GM19035 (cell line): ENCODE results near the gene LYPD6.

ENCODE experiments used
- ATAC-seq: cut with Tn5 transposase; IDR thresholded peaks from one replicate; pipeline ENCODE4 v1.9.1; 2021; ENCODE audit not compliant: unreplicated experiment

LYPD6 gene

DNA sequence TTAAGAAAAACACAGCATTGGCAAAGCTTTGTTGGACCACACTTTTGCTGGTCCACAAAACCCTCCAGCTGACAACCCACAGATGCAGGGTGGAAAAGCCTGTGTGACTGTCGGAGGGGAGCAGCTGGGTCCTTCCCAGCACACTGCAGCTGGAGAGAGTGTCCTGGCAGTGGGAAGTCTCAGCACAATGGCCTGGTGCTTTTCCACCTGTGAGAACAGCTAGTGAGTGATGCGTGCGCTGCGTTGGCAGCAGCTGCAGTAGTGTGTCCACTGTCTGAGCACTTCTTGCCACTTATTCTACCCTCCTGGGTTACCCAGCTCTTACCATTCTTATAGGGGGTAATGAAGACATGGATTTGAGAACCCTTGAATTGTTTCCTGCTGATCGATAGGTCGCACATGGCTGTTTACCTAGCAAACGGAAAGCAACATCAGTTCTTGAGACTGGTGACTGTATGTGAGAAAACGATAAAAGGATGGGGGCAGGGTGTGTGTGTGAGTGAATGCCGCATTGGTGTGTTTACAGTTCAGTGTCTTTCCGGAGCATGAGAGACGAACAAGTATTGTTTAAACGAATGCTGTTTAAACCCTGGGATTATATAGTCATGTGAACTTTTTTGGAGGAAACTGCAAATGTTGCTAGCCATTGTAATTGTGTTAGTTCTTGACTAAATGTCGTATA lies 69.7 kb downstream of the LYPD6 start:
- no peak for ATAC-seq

DNA sequence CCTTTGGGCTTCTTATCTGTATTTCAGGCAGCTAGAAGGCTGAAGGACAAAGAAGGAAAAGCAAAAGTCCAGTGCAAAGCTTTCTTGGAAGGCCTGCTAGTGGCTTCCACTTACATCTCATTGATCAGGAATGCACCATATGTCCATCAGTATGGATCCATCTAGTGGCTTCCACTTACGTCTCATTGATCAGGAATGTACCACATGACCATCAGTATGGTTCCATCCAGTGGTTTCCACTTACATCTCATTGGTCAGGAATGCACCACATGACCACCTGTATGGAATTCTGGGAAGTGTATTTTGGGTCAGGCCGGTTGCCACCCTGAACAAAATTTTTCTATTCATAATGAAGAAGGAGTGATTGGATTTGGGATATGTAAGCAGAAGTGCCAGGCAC lies 70.6 kb downstream of the LYPD6 start:
- no peak for ATAC-seq

GRCh38 chr2:149409506-149409905 lies 79.1 kb downstream of the LYPD6 start:
- no peak for ATAC-seq

DNA sequence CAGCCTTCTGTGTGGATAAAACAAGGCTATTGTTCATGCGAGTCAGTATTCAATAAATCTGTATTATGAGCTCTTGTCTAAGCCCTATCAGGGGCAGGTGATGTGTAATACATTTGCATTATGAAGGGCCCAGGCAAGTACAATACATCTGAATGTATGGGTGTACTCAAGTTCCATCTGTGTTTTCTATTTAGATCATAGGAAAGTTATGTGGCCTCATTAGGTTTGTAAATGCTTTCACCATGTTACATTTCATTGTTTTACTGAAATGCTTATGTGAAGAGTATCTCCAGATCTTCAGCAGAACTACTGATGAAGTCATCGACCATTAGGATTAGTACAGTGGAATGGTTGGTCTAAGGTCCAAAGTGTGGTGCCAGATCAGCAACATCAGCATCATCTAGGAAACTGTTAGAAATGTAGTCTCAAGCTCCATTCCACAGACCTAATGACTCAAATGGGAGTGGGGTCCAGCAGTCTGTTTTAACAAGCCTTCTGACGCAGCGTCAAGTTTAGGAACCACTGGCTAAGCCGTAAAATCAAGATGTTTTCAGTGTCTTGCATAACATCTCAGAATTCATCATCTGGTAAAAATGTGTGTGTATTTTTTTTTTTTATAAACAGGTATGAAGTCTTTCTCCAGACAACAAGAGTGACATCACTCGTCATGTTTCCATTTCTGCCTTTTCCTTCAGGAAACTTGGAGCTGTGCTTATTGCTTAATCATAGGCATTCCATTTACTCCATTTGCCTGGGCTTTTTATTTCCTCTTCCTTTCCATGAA lies 80.5 kb downstream of the LYPD6 start:
- ATAC-seq, result no peak

- no peak for ATAC-seq
Measured at GRCh38 chr2:149413487-149413886, 83.1 kb downstream of the LYPD6 start.

- no peak for ATAC-seq
Measured at GRCh38 chr2:149415086-149415485, 84.7 kb downstream of the LYPD6 start.

DNA sequence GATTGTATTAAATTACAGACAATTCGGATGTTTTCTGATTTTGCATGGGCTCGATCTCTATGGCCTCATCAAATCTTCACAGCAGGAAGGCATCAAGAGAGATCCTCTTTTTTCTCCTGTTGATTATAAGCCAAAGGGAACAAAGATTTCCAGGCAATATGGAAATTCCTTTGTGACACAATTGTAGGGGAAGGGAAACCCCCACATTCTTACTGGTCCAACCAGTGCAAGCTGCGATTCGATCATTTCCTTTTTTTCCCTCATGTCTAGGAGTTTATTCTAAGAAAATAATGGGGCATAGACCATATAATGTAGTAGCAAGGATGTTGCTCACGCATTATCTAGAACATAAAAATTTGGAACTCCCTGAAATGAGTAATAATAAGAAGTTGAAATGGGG lies 87.7 kb downstream of the LYPD6 start:
- ATAC-seq, result no peak

GRCh38 chr2:149420053-149420963 lies 89.9 kb downstream of the LYPD6 start:
- ATAC-seq, result no peak

GRCh38 chr2:149421791-149422190 lies 91.4 kb downstream of the LYPD6 start:
- ATAC-seq, result no peak

GRCh38 chr2:149422337-149422990 lies 92.1 kb downstream of the LYPD6 start:
- ATAC-seq, result no peak

DNA sequence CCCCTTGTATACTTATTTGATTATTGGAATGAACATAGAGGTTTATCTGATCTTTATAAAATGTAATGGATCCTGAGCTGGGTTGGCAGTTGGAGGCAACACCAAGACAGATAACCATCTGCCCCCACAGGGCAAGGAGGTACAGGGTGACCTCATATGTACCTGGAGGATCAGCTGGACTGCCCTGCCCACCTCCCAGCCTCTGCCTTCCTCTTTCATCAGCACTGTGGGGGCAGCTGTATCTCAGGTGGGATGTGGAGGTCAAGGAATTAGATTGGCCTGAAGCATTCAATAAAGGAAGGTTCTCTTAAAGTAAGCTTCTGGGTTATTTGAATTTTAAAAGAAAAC lies 92.6 kb downstream of the LYPD6 start:
- no peak for ATAC-seq

DNA sequence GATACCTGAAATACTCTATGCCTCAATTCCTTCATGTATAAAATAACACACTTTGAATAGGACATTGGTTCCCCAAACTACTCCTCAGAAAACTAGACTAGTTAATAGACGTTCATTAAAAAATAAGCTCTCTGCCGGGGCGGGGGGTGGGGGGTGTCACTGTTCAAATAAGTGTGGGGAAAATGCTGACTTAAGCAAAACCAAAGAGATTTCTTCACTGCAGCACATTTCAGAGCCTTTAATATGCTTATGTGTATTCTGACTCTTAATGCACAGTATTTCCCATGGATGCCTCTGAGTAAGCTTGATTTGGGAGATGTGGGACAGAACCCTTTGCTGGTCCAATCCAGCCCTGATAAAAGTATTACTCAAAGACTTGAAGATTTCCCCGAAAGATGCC lies 93.2 kb downstream of the LYPD6 start:
- ATAC-seq, result no peak

DNA sequence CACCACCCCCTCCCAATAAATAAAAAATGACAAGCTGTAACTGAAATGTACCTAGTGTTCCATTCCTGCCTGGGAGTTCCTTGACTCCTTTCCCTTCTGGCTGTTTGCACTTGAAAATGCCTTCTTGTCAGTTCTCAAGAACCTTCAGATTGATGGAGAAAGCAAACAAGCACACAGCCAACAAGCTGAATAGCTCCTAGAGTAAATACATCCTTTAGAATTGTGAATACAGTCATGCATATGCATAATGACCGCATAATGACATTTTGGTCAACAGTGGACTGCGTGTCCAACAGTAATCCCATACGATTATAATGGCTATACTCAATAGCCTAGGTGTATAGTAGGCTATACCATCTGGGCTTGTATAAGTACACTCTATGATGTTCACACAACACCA lies 97.0 kb downstream of the LYPD6 start:
- no peak for ATAC-seq

DNA sequence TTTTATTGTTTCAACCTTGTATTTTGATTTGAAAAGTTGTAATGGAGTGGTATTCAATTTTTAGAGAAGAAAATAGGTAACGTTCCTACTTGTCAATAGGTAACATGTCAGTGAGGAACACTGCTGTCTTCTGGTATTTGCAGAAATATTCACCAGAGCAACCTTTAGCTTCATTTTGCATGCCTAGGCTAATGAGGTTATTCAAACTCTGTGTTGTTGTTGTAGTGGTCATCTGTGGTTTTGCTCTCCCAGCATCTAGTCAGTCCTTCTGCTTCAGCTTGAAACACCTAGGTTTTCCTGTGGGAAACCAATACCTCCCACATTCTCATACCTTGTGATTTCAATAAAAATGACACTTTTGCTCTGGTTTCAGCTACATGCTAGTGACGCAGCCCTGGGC lies 98.4 kb downstream of the LYPD6 start:
- no peak for ATAC-seq

GRCh38 chr2:149430743-149431736 lies 100.7 kb downstream of the LYPD6 start:
- ATAC-seq, result no peak

GRCh38 chr2:149438330-149438960 lies 108.1 kb downstream of the LYPD6 start:
- no peak for ATAC-seq

DNA sequence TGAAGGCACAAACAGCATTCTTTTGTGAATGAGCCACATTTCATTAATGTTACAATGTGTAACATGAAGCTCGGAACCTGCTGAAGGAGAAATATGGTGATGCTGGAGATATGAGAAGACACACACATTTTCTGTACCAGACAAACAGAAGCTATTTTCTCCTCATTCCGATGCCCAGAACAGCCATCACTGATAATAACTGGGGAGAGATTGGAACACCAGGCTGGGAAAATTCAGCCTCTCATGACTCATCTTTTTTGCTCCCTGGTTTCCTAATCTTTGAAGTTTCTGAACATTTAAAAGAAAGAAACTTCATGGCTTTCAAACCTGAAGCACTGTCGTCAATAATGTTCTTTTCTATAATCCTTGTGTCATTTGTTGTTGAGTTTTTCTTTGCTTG lies 110.9 kb downstream of the LYPD6 start:
- no peak for ATAC-seq

DNA sequence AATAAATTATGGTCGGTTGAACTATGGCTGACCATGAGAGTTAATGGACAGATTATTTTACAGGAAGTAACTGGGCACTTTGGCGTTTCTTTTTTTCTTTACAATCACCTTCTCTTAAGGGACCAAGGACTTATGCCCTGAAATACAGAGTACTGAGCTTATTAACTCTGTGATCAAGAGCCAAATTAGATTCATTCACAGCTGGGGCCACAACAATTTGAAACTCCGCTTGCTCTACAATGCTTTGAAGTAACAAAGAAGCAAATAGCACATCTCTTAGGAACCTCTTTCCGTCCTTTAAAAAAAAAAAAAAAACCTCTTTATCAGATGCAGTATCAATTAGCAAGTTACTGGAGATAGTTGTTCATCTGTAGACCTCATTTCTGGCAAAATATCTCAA lies 112.0 kb downstream of the LYPD6 start:
- ATAC-seq, result no peak

DNA sequence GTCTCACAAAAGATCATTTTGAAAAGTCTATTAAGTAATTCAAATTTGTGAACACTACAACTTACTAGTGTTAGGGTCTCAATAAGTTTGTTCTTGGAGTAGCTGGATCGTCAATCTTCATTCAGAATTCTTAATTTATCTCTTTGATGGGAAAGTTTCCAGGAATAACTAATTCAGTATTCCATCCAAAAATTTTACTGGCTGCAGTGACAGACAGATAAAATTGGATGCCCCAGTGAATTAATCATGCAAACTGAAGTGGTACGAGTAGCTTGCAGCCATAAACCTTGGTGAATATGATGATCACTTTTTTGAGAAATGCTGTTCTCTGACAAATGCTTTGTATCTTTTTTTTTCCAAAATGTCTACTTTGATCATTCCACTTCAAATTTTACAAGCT lies 112.8 kb downstream of the LYPD6 start:
- ATAC-seq, result no peak

DNA sequence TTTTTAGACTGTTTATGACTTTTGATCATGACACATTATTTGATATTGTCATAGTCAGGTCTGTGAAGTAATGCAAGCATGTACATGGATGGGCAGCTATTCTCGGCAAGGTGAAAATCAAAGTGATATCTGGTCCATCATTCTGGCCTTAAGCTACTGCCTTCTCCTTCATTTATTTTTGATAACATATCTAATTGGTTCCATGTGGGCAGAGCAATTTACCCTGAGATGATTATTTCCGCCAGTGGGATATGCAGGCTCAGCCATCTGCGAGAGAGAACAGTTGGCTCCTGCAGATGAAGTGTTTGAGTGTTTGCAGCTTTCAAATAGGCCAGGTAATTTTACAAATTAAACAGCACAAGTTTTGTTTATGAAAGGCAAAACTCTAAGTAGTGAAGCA lies 116.4 kb downstream of the LYPD6 start:
- ATAC-seq, result no peak
